HG02642 (cell line): Measurements from ENCODE around the gene MYOD1.

Experiments used
- ATAC-seq: cut with Tn5 transposase; IDR thresholded peaks from one replicate; pipeline ENCODE4 v1.9.1; 2021; ENCODE audit warnings: mild to moderate bottlenecking; ENCODE audit not compliant: unreplicated experiment, poor library complexity

Gene MYOD1

GRCh38 chr11:17719028-17719937 lies at the start of gene MYOD1:
Gene MYOD1, plus strand, starts transcription at chr11:17719571. Its CDS starts 212 bp downstream, at chr11:17719783.
- ATAC-seq: no peak

- ATAC-seq: no peak
These were observed 46.9 kb upstream of the MYOD1 start for GRCh38 chr11:17672469-17672868.

GRCh38 chr11:17673951-17674350 lies 45.4 kb upstream of the MYOD1 start:
- ATAC-seq: no peak

GRCh38 chr11:17682848-17683247 lies 36.5 kb upstream of the MYOD1 start:
- ATAC-seq: no peak

- ATAC-seq: no peak
These were observed 35.8 kb upstream of the MYOD1 start for GRCh38 chr11:17683377-17684161.

GRCh38 chr11:17684550-17684949 lies 34.8 kb upstream of the MYOD1 start:
- no peak for ATAC-seq

GRCh38 chr11:17686231-17686980 lies 33.0 kb upstream of the MYOD1 start:
- no peak for ATAC-seq

- no peak for ATAC-seq
These were observed 31.3 kb upstream of the MYOD1 start for GRCh38 chr11:17687946-17688670.

- ATAC-seq: no peak
These were observed 27.8 kb upstream of the MYOD1 start for GRCh38 chr11:17691550-17691949.

- ATAC-seq: no peak
These were observed 27.4 kb upstream of the MYOD1 start for GRCh38 chr11:17691976-17692375.

- no peak for ATAC-seq
These were observed 26.4 kb upstream of the MYOD1 start for GRCh38 chr11:17692931-17693330.

- no peak for ATAC-seq
These were observed 25.8 kb upstream of the MYOD1 start for GRCh38 chr11:17693531-17693930.

GRCh38 chr11:17694494-17695110 lies 24.8 kb upstream of the MYOD1 start:
- no peak for ATAC-seq

- ATAC-seq: no peak
These were observed 23.6 kb upstream of the MYOD1 start for GRCh38 chr11:17695454-17696441.

GRCh38 chr11:17696741-17697140 lies 22.6 kb upstream of the MYOD1 start:
- ATAC-seq: no peak

- no peak for ATAC-seq
These were observed 22.0 kb upstream of the MYOD1 start for GRCh38 chr11:17697175-17697949.
